ENCODE data around the gene ADRB1. TPM values are rescaled to one million over a fixed set of nuclear protein-coding genes. Genes with fewer than 3 reads are reported as not detected.

Gene ADRB1
- total and polyA plus RNA-seq, 3 donors from 2014 or later = 0.32 to 0.99 (median 0.55) TPM

DNA sequence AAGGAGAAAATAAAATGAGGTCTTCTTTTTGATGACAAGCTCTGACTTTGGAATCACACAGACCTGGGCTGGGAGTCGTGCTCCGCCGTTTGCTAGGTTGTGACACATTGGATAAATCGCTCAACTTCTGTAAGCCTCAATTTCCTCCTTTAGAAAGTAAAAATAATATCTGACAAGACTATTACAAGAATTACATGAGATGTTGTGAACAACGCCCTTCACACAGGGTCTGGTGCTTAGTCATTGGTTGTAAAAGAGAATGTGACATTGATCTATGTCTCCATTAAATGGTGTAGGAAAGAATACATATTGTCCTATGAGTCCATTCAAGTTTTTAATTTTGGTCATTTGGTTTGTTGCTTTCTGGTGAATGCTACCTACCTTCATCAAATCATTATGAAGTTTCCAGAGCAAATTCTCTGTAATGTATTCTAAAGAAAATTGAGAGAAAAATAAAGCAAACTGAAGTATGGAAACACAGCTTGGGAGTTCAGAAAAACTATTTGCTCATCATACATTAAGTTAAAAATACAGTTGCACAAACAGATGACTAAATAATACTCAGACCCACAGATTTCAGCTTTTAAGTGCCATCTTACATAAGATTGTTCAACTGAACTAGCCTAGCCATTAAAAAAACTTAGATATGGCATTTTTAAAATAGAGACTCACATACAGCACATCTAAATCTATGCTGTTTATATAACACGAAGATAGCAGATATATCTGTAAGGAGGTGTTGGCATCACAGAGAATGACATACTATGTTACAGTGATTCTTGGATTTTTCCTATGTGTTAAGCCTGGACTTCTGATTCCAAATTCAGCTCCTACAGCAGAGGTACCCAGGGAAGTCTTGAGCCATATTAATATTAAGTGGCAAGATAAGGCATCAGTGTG, 12.3 kb upstream of the ADRB1 start:
- no peaks in the 10 kb centered on the region for H3K9me3 ChIP-seq
- no peaks in the 10 kb centered on the region for H3K36me3 ChIP-seq (ENCODE audit: low read depth, missing control alignments)
- DNase-seq = no peak
- no peaks in the 10 kb centered on the region for H3K27me3 ChIP-seq
- H3K4me1 ChIP-seq = peaks cover 7% of the 10 kb centered on the region
- intact Hi-C loops (cut with DNase I; ENCODE audit: low total_unique reads) = no loop called here
- no peak overlapping the region for H3K4me3 ChIP-seq
- 87 to 93% methylated on average over 6 of the region's 6 CpGs for WGBS, 2 donors
- TF ChIP-seq CTCF (IDR thresholded peaks at IDR 0.05) (no peak), POLR2A (IDR thresholded peaks at IDR 0.05) (no peak)
- no peak overlapping the region for H3K27ac ChIP-seq

- H3K9me3 ChIP-seq = no peaks in the 10 kb centered on the region
- H3K27ac ChIP-seq = no peak overlapping the region
- TF ChIP-seq CTCF (IDR thresholded peaks at IDR 0.05) (no peak), POLR2A (IDR thresholded peaks at IDR 0.05) (no peak)
- no peaks in the 10 kb centered on the region for H3K27me3 ChIP-seq
- H3K36me3 ChIP-seq (ENCODE audit: low read depth, missing control alignments) = no peaks in the 10 kb centered on the region
- 69 to 70% methylated on average over 3 of the region's 3 CpGs for WGBS, 2 donors
- intact Hi-C loops (cut with DNase I; ENCODE audit: low total_unique reads) = no loop called here
- H3K4me1 ChIP-seq = peaks cover 7% of the 10 kb centered on the region
- no peak overlapping the region for H3K4me3 ChIP-seq
- no peak for DNase-seq
Observed at GRCh38 chr10:114033566-114033965, 10.1 kb upstream of the ADRB1 start.

- Histone ChIP-seq H3K4me1 (peaks cover 7% of the 10 kb centered on the region), H3K9me3 (no peaks in the 10 kb centered on the region), H3K4me3 (no peak overlapping the region), H3K27me3 (no peaks in the 10 kb centered on the region), H3K36me3 (ENCODE audit: low read depth, missing control alignments) (no peaks in the 10 kb centered on the region), H3K27ac (no peak overlapping the region)
- intact Hi-C loops (cut with DNase I; ENCODE audit: low total_unique reads) = no loop called here
- TF ChIP-seq POLR2A (IDR thresholded peaks at IDR 0.05) (no peak), CTCF (IDR thresholded peaks at IDR 0.05) (no peak)
- WGBS, 2 donors = 89% methylated on average over 12 of the region's 12 CpGs
- DNase-seq = no peak
Observed at GRCh38 chr10:114034923-114035645, 8.6 kb upstream of the ADRB1 start.

GRCh38 chr10:114035791-114036190, 7.9 kb upstream of the ADRB1 start:
- DNase-seq = no peak
- TF ChIP-seq POLR2A (IDR thresholded peaks at IDR 0.05) (no peak), CTCF (IDR thresholded peaks at IDR 0.05) (no peak)
- Histone ChIP-seq H3K36me3 (ENCODE audit: low read depth, missing control alignments) (no peaks in the 10 kb centered on the region), H3K27ac (no peak overlapping the region), H3K9me3 (no peaks in the 10 kb centered on the region), H3K4me3 (no peak overlapping the region), H3K27me3 (no peaks in the 10 kb centered on the region), H3K4me1 (peaks cover 7% of the 10 kb centered on the region)
- WGBS, 2 donors = 76 to 84% methylated on average over 5 of the region's 5 CpGs
- intact Hi-C loops (cut with DNase I; ENCODE audit: low total_unique reads) = no loop called here
